Stimulated activated CD4-positive, alpha-beta T cell treated with anti-CD3 and anti-CD28 coated beads, Interleukin-12 subunit alpha, Interleukin-12 subunit beta, amount 100 ng/mL, for 4 hours (primary cell): ENCODE data around the gene LRTM1.

ENCODE experiments used
- DNase-seq: peaks from one replicate; pipeline ENCODE4 v3.0.0-alpha.2; 2020

Gene LRTM1

GRCh38 chr3:54939557-54940300, 11.9 kb upstream of the LRTM1 start:
- no peak for DNase-seq

GRCh38 chr3:54936561-54936960, 8.7 kb upstream of the LRTM1 start:
- DNase-seq, result no peak

GRCh38 chr3:54935869-54936268, 8.0 kb upstream of the LRTM1 start:
- no peak for DNase-seq

GRCh38 chr3:54932606-54933005, 4.7 kb upstream of the LRTM1 start:
- no peak for DNase-seq

- no peak for DNase-seq
Observed at GRCh38 chr3:54931182-54931581, 3.3 kb upstream of the LRTM1 start.

GRCh38 chr3:54918516-54918915, 9.3 kb downstream of the LRTM1 start:
- DNase-seq, result no peak

GRCh38 chr3:54917862-54918261, 10.0 kb downstream of the LRTM1 start:
- DNase-seq, result no peak

- no peak for DNase-seq
Observed at GRCh38 chr3:54917174-54917573, 10.7 kb downstream of the LRTM1 start.

GRCh38 chr3:54916732-54917131, 11.1 kb downstream of the LRTM1 start:
- DNase-seq, result no peak

GRCh38 chr3:54915976-54916375, 11.9 kb downstream of the LRTM1 start:
- no peak for DNase-seq

GRCh38 chr3:54915181-54915580, 12.7 kb downstream of the LRTM1 start:
- DNase-seq, result no peak

GRCh38 chr3:54914180-54914579, 13.7 kb downstream of the LRTM1 start:
- no peak for DNase-seq

GRCh38 chr3:54909191-54909590, 18.7 kb downstream of the LRTM1 start:
- no peak for DNase-seq

- no peak for DNase-seq
Observed at GRCh38 chr3:54906763-54907162, 21.1 kb downstream of the LRTM1 start.

- no peak for DNase-seq
Observed at GRCh38 chr3:54905920-54906319, 21.9 kb downstream of the LRTM1 start.

- DNase-seq, result no peak
Observed at GRCh38 chr3:54905261-54905888, 22.5 kb downstream of the LRTM1 start.

GRCh38 chr3:54901906-54902685, 25.8 kb downstream of the LRTM1 start:
- DNase-seq, result no peak

- DNase-seq, result no peak
Observed at GRCh38 chr3:54900838-54901591, 26.8 kb downstream of the LRTM1 start.

GRCh38 chr3:54899273-54899672, 28.6 kb downstream of the LRTM1 start:
- no peak for DNase-seq

- DNase-seq, result no peak
Observed at GRCh38 chr3:54897028-54897711, 30.7 kb downstream of the LRTM1 start.

GRCh38 chr3:54895613-54896012, 32.2 kb downstream of the LRTM1 start:
- no peak for DNase-seq

- no peak for DNase-seq
Observed at GRCh38 chr3:54892168-54892567, 35.7 kb downstream of the LRTM1 start.

- DNase-seq, result no peak
Observed at GRCh38 chr3:54891540-54891897, 36.3 kb downstream of the LRTM1 start.
